Stimulated activated naive CD4-positive, alpha-beta T cell treated with Interleukin-2 at 50 U/mL for 16 hours (primary cell): Measurements from ENCODE around the gene ZNF32.
A peak's percentile ranks its signal among the peaks of the same experiment; 100 is the strongest.

Experiments used
- DNase-seq: peaks from one replicate; lab custom pipeline; 2025; lab: John Stamatoyannopoulos, UW

The ZNF32 gene

GRCh38 chr10:43648398-43649184, at the start of gene ZNF32:
Gene ZNF32 (minus strand): TSS chr10:43648881. CDS start chr10:43646133, 2,748 bp downstream.
- DNase-seq: peak; percentile 72

- no peak for DNase-seq
Observed at GRCh38 chr10:43698156-43698555, 49.5 kb upstream of the ZNF32 start.

GRCh38 chr10:43696909-43697483, 48.3 kb upstream of the ZNF32 start:
- DNase-seq: no peak

- no peak for DNase-seq
Observed at GRCh38 chr10:43695730-43696129, 47.0 kb upstream of the ZNF32 start.

- DNase-seq: no peak
Observed at GRCh38 chr10:43695321-43695720, 46.6 kb upstream of the ZNF32 start.

- DNase-seq: no peak
Observed at GRCh38 chr10:43694526-43694925, 45.8 kb upstream of the ZNF32 start.

GRCh38 chr10:43693602-43694001, 44.9 kb upstream of the ZNF32 start:
- no peak for DNase-seq

GRCh38 chr10:43692051-43692825, 43.6 kb upstream of the ZNF32 start:
- DNase-seq: no peak

GRCh38 chr10:43691485-43691884, 42.8 kb upstream of the ZNF32 start:
- DNase-seq: no peak

- DNase-seq: peak; percentile 74
Observed at GRCh38 chr10:43689955-43690771, 41.5 kb upstream of the ZNF32 start.

- DNase-seq: peak; percentile 6
Observed at GRCh38 chr10:43689618-43689954, 40.9 kb upstream of the ZNF32 start.

GRCh38 chr10:43689007-43689491, 40.4 kb upstream of the ZNF32 start:
- no peak for DNase-seq

GRCh38 chr10:43688348-43688892, 39.7 kb upstream of the ZNF32 start:
- no peak for DNase-seq

GRCh38 chr10:43687373-43687772, 38.7 kb upstream of the ZNF32 start:
- DNase-seq: no peak

GRCh38 chr10:43686414-43686813, 37.7 kb upstream of the ZNF32 start:
- no peak for DNase-seq

GRCh38 chr10:43685744-43686143, 37.1 kb upstream of the ZNF32 start:
- no peak for DNase-seq

GRCh38 chr10:43684292-43684559, 35.5 kb upstream of the ZNF32 start:
- DNase-seq: no peak

GRCh38 chr10:43683451-43684291, 35.0 kb upstream of the ZNF32 start:
- no peak for DNase-seq

- no peak for DNase-seq
Observed at GRCh38 chr10:43682956-43683355, 34.3 kb upstream of the ZNF32 start.

GRCh38 chr10:43681721-43682120, 33.0 kb upstream of the ZNF32 start:
- DNase-seq: no peak

GRCh38 chr10:43681220-43681619, 32.5 kb upstream of the ZNF32 start:
- no peak for DNase-seq
